ENCODE data around the gene BMP7.

GRCh38 chr20:57268399-57269076 is 2.1 kb upstream of the BMP7 start:
- TF ChIP-seq CTCF (IDR thresholded peaks at IDR 0.05) (no peak), POLR2A (IDR thresholded peaks at IDR 0.05) (no peak)

Measured in thyroid gland (tissue), 4 donors.